ENCODE measurements around the gene SDF4. TPM values are rescaled to one million over a fixed set of nuclear protein-coding genes. Genes with fewer than 3 reads are reported as not detected.

Gene SDF4
- total RNA-seq, 2 donors from 2014 or later: 177 to 185 TPM

- H3K4me3 ChIP-seq: no peak overlapping the region
- DNase-seq (ENCODE audit: low spot score): no peak
- intact Hi-C loops (cut with DNase I): no loop called here
- H3K27me3 ChIP-seq (replicated peaks; ENCODE audit: insufficient read depth): no peaks in the 10 kb centered on the region
- H3K27ac ChIP-seq: no peak overlapping the region
- WGBS: 82% methylated on average over 21 of the region's 21 CpGs
- H3K9me3 ChIP-seq: no peaks in the 10 kb centered on the region
- H3K36me3 ChIP-seq: no peaks in the 10 kb centered on the region
- H3K4me1 ChIP-seq (replicated peaks): no peaks in the 10 kb centered on the region
- no peak for TF ChIP-seq CTCF (IDR thresholded peaks at IDR 0.05)
- no peak for TF ChIP-seq POLR2AphosphoS5 (IDR thresholded peaks at IDR 0.05)
- no peak for TF ChIP-seq POLR2A (IDR thresholded peaks at IDR 0.05)
These were observed 48.5 kb downstream of the SDF4 start for GRCh38 chr1:1183221-1183747.

- no peak overlapping the region for H3K4me3 ChIP-seq
- H3K9me3 ChIP-seq: no peaks in the 10 kb centered on the region
- no peak for TF ChIP-seq CTCF (IDR thresholded peaks at IDR 0.05)
- TF ChIP-seq POLR2AphosphoS5 (IDR thresholded peaks at IDR 0.05): no peak
- no peak for TF ChIP-seq POLR2A (IDR thresholded peaks at IDR 0.05)
- DNase-seq (ENCODE audit: low spot score): no peak
- H3K27ac ChIP-seq: no peak overlapping the region
- H3K4me1 ChIP-seq (replicated peaks): no peaks in the 10 kb centered on the region
- H3K36me3 ChIP-seq: no peaks in the 10 kb centered on the region
- 84% methylated on average over 39 of the region's 39 CpGs for WGBS
- intact Hi-C loops (cut with DNase I): no loop called here
- H3K27me3 ChIP-seq (replicated peaks; ENCODE audit: insufficient read depth): no peaks in the 10 kb centered on the region
These were observed 49.1 kb downstream of the SDF4 start for GRCh38 chr1:1182491-1183220.

GRCh38 chr1:1181938-1182410, 49.8 kb downstream of the SDF4 start:
- intact Hi-C loops (cut with DNase I): no loop called here
- no peaks in the 10 kb centered on the region for H3K36me3 ChIP-seq
- H3K4me1 ChIP-seq (replicated peaks): no peaks in the 10 kb centered on the region
- TF ChIP-seq POLR2AphosphoS5 (IDR thresholded peaks at IDR 0.05) (no peak), CTCF (IDR thresholded peaks at IDR 0.05) (no peak), POLR2A (IDR thresholded peaks at IDR 0.05) (no peak)
- H3K4me3 ChIP-seq: no peak overlapping the region
- no peak for DNase-seq (ENCODE audit: low spot score)
- H3K27me3 ChIP-seq (replicated peaks; ENCODE audit: insufficient read depth): no peaks in the 10 kb centered on the region
- no peaks in the 10 kb centered on the region for H3K9me3 ChIP-seq
- no peak overlapping the region for H3K27ac ChIP-seq
- 88% methylated on average over 18 of the region's 21 CpGs for WGBS

- Histone ChIP-seq H3K27me3 (replicated peaks; ENCODE audit: insufficient read depth) (no peaks in the 10 kb centered on the region), H3K9me3 (no peaks in the 10 kb centered on the region), H3K4me3 (no peak overlapping the region), H3K36me3 (no peaks in the 10 kb centered on the region), H3K4me1 (replicated peaks) (no peaks in the 10 kb centered on the region), H3K27ac (no peak overlapping the region)
- intact Hi-C loops (cut with DNase I): no loop called here
- no peak for TF ChIP-seq CTCF (IDR thresholded peaks at IDR 0.05)
- no peak for DNase-seq (ENCODE audit: low spot score)
- 91% methylated on average over 26 of the region's 26 CpGs for WGBS
These were observed 50.5 kb downstream of the SDF4 start for GRCh38 chr1:1181129-1181937.
